Stomach (tissue), 9 donors: ENCODE data around the gene B4GALT6. TPM values are rescaled to one million over a fixed set of nuclear protein-coding genes. Genes with fewer than 3 reads are reported as not detected.
A peak's percentile ranks its signal among the peaks of the same experiment; 100 is the strongest.

ENCODE experiments used
- DNase-seq, 2 donors: peaks; one replicate each; pipeline versions ENCODE4 v3.0.0 to v3.0.0-alpha.2; 2013 to 2019
- H3K27ac ChIP-seq, 5 donors: fragments of 200-600 bp in 4 of 5; sonication (generic) in 4 of 5; one replicate each; pipeline ENCODE4 v1.5.1; 2013 to 2019; ENCODE audit warnings: mild to moderate bottlenecking in 1 of 5, moderate library complexity in 1 of 5
- H3K27me3 ChIP-seq, 3 donors: fragments of 200-600 bp; sonication (generic); one replicate each; pipeline ENCODE4 v1.5.1; 2017 to 2019; ENCODE audit warnings: mixed run types in 1 of 3
- H3K36me3 ChIP-seq, 4 donors: fragments of 200-600 bp; sonication (generic); 1 replicate in 3 of 4; 2 replicates in 1 of 4; pipeline ENCODE4 v1.5.1; 2016 to 2019
- H3K4me1 ChIP-seq, 4 donors: fragments of 200-600 bp; sonication (generic); one replicate each; pipeline ENCODE4 v1.5.1; 2016 to 2019
- H3K4me3 ChIP-seq, 4 donors: fragments of 200-600 bp; sonication (generic) in 3 of 4; one replicate each; pipeline ENCODE4 v1.5.1; 2016 to 2019; ENCODE audit warnings: mild to moderate bottlenecking in 1 of 4
- H3K9me3 ChIP-seq, 4 donors: fragments of 200-600 bp; sonication (generic); one replicate each; pipeline ENCODE4 v1.5.1; 2016 to 2019
- EP300 ChIP-seq: sonication (generic); formaldehyde crosslinking; IDR thresholded peaks from one replicate; pipeline ENCODE4 v1.6.1; 2017; ENCODE audit warnings: antibody characterized with exemption
- POLR2A ChIP-seq, 4 donors: fragments of 450-650 bp; IDR thresholded peaks; one replicate each; pipeline ENCODE4 v1.6.1; 2016; ENCODE audit warnings: antibody characterized with exemption in 4 of 4, control low read depth in 2 of 4, mild to moderate bottlenecking in 1 of 4, moderate library complexity in 1 of 4
- POLR2AphosphoS5 ChIP-seq, 3 donors: sonication (generic); formaldehyde crosslinking; IDR thresholded peaks; one replicate each; pipeline ENCODE4 v1.6.1; 2016; ENCODE audit warnings: antibody characterized with exemption in 3 of 3
- WGBS, 5 donors: extraction: QIAGEN DNeasy Blood & Tissue Kit in 3 of 5; methylation state at CpG; one replicate each; pipeline versions ENCODE4 v1.1.5 to v1.1.7; 2013 to 2018; 5-methylcytosine and 5-hydroxymethylcytosine counted together
- intact Hi-C: fragments of 100-400 bp; cut with DNase I; formaldehyde crosslinking; loops from one replicate; pipeline ENCODE4 v1.15.1; 2023; ENCODE audit warnings: low total_unique reads
- polyA plus RNA-seq, 3 donors: library from polyadenylated mRNA; stranded (reverse); fragments of 200-250 nt; gene quantifications; one replicate each; pipeline ENCODE4 v1.2.3, GENCODE V29; 2013
- total RNA-seq, 5 donors: library from RNA; depleted of rRNA; stranded (reverse); fragments of >200 nt; gene quantifications; one replicate each; pipeline versions ENCODE4 v1.1.0 to v1.2.3, GENCODE V29; 2014 to 2016
- TF ChIP-seq, protein P1 (sequence below), 7 experiments: fragments of 450-650 bp in 4 of 7; fragments of 200-600 bp in 3 of 7; sonication (generic) in 3 of 7; IDR thresholded peaks; one replicate each; pipeline ENCODE4 v1.5.1; 2016 to 2019; ENCODE audit warnings: antibody characterized with exemption in 7 of 7, control low read depth in 2 of 7, mild to moderate bottlenecking in 1 of 7
- donor health status: healthy with polysubstance abuse.
- donor health status: Bipolar disorder and iron deficiency.
- donor health status: healthy.

Gene B4GALT6
- total and polyA plus RNA-seq, 8 donors = 0.45 to 8.4 (median 1.3) TPM; not detected in 1

DNA sequence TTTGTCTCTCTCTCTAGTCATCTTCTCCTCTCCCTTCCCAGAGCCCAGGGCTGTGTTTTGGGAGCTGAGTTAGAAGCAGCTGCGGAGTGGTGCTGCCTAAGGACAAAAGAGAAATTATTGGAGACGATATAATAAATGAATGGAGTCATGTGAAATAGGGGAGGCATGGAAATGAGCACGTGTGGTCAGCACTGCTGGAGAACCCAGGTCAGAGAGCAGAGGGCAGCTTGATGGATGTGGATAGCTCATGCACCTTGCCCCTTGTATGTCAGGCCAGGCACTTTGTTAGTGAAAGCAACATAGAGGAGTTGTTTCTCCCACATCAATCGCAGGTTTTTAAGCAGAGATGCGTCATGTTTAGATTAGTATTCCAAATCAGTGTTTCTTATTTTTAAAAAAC lies 77.0 kb downstream of the B4GALT6 start:
- WGBS, 5 donors = 58 to 79% (median 72%) methylated on average over 5 of the region's 5 CpGs
- H3K27me3 ChIP-seq = no peaks in the 10 kb centered on the region
- no peak for TF ChIP-seq POLR2A (IDR thresholded peaks at IDR 0.05)
- no peak for TF ChIP-seq POLR2AphosphoS5 (IDR thresholded peaks at IDR 0.05)
- TF ChIP-seq, protein P1, sequence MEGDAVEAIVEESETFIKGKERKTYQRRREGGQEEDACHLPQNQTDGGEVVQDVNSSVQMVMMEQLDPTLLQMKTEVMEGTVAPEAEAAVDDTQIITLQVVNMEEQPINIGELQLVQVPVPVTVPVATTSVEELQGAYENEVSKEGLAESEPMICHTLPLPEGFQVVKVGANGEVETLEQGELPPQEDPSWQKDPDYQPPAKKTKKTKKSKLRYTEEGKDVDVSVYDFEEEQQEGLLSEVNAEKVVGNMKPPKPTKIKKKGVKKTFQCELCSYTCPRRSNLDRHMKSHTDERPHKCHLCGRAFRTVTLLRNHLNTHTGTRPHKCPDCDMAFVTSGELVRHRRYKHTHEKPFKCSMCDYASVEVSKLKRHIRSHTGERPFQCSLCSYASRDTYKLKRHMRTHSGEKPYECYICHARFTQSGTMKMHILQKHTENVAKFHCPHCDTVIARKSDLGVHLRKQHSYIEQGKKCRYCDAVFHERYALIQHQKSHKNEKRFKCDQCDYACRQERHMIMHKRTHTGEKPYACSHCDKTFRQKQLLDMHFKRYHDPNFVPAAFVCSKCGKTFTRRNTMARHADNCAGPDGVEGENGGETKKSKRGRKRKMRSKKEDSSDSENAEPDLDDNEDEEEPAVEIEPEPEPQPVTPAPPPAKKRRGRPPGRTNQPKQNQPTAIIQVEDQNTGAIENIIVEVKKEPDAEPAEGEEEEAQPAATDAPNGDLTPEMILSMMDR (IDR thresholded peaks at IDR 0.05) = no peak
- no peak for TF ChIP-seq EP300
- H3K4me3 ChIP-seq = no peak overlapping the region
- H3K27ac ChIP-seq = no peak overlapping the region
- peaks cover 0 to 10% (median 5%) of the 10 kb centered on the region in 4 donors for H3K4me1 ChIP-seq
- H3K9me3 ChIP-seq = no peaks in the 10 kb centered on the region
- H3K36me3 ChIP-seq = no peaks in the 10 kb centered on the region
- no peak for DNase-seq
- intact Hi-C loops = no loop called here

DNA sequence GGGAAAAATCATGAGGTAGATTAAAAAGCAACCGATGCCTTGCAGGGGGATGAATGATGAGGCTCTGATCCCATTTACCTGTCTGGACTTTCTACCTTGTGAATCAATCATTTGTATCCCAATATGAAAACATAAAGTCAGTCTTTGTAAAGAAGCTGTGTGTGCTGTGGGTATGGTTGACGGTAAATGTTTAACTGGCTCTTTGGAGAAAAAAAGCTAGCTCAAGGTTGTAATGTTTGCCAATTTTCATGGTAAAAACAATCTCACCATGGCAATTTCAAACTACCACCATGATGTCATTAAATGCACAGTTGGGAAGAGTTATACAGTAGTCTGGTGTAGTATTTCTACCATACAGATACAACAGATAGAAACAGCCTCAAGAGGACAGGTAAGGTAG lies 78.1 kb downstream of the B4GALT6 start:
- peak in 1 of 2 donors; percentile 37 for DNase-seq
- no peak overlapping the region for H3K4me3 ChIP-seq
- H3K4me1 ChIP-seq = peaks cover 0 to 9% (median 4%) of the 10 kb centered on the region in 4 donors
- H3K27me3 ChIP-seq = no peaks in the 10 kb centered on the region
- intact Hi-C loops = no loop called here
- H3K9me3 ChIP-seq = no peaks in the 10 kb centered on the region
- H3K27ac ChIP-seq = no peak overlapping the region
- WGBS, 5 donors = 37 to 46% (median 37%) methylated on average over 2 of the region's 2 CpGs
- H3K36me3 ChIP-seq = no peaks in the 10 kb centered on the region
- no peak for TF ChIP-seq POLR2A (IDR thresholded peaks at IDR 0.05)
- TF ChIP-seq EP300 = no peak
- no peak for TF ChIP-seq POLR2AphosphoS5 (IDR thresholded peaks at IDR 0.05)
- TF ChIP-seq, protein P1 (IDR thresholded peaks at IDR 0.05) = no peak

DNA sequence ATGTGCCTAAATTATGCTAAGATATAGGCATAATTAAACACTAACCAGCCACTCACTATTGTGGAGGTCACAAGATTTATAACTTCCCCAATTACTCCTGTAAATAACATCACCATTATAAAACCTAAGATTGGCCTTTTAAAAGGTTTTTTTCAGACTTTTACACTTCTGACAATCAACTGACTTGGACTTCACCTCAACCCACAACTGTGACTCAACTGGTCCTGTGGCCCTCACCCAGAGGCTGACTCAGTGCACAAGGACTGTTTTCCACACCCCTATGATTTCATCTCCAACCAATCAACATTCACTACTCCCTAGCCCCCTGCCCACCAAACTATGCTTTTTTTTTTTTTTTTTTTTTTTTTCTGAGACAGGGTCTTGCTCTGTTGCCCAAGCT lies 81.1 kb downstream of the B4GALT6 start:
- H3K4me1 ChIP-seq = no peaks in the 10 kb centered on the region
- no peaks in the 10 kb centered on the region for H3K9me3 ChIP-seq
- TF ChIP-seq POLR2A (IDR thresholded peaks at IDR 0.05) = no peak
- TF ChIP-seq, protein P1 (IDR thresholded peaks at IDR 0.05) = no peak
- no peak for TF ChIP-seq POLR2AphosphoS5 (IDR thresholded peaks at IDR 0.05)
- no peak for TF ChIP-seq EP300
- H3K4me3 ChIP-seq = no peak overlapping the region
- no peaks in the 10 kb centered on the region for H3K36me3 ChIP-seq
- no peaks in the 10 kb centered on the region for H3K27me3 ChIP-seq
- DNase-seq = no peak
- intact Hi-C loops = no loop called here
- no peak overlapping the region for H3K27ac ChIP-seq

DNA sequence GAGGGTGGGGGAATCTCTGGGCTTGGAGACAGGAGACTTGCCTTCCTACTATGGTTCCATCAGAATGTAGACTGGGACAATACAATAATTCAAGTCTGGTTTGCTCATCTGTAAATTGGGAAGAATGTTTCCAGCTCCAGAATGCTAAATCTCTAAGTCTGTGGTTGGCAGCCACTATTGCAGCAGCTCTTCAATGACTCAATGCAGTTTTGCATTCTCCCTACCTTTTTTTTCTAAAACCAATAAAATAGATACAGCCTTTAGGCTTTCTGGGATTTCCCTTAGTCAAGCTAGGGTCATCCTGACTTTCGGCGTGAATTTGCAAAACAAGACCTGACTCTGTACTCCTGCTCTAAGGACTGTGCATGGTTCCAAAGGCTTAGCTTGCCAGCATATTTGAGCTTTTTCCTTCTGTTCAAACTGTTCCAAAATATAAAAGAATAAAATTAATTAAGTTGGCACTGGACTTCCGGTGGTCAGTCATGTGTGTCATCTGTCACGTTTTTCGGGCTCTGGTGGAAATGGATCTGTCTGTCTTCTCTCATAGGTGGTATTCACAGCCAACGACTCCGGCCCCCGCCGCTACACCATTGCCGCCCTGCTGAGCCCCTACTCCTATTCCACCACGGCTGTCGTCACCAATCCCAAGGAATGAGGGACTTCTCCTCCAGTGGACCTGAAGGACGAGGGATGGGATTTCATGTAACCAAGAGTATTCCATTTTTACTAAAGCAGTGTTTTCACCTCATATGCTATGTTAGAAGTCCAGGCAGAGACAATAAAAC lies 86.2 kb downstream of the B4GALT6 start:
- Histone ChIP-seq H3K27ac (no peak overlapping the region), H3K27me3 (no peaks in the 10 kb centered on the region), H3K9me3 (no peaks in the 10 kb centered on the region), H3K4me3 (no peak overlapping the region), H3K36me3 (no peaks in the 10 kb centered on the region), H3K4me1 (no peaks in the 10 kb centered on the region)
- intact Hi-C loops = no loop called here
- WGBS, 5 donors = 92 to 96% (median 95%) methylated on average over 13 of the region's 13 CpGs
- TF ChIP-seq EP300 (no peak), POLR2A (IDR thresholded peaks at IDR 0.05) (no peak), POLR2AphosphoS5 (IDR thresholded peaks at IDR 0.05) (no peak)
- TF ChIP-seq, protein P1 (IDR thresholded peaks at IDR 0.05) = no peak
- no peak for DNase-seq
